ENCODE results near the gene DNM2.
A peak's percentile ranks its signal among the peaks of the same experiment; 100 is the strongest.

Gene DNM2

DNA sequence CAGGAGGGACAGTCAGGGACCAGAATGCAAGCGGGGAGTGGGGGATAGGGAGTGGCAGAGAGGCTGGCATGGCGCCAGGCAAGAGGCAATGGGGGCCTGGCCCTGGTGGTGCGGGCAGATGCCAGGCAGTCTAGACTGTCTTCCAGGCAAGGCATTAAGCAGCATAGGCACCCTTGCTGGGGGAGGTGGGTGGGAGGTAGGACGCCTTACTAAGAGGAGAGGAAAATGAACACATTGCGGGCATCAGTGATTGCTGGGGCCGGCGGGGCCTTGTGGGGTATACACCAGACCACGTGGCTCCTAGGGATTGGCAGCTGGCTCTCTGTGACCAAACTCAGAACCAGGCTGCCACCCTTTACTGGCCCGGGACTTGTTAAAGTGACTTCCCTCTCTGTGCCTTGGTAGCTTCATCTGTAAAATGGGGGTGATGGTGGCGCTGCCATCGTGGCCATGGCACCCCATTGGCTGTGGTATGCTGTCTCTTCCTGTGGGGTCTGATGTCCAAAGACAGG lies 46.0 kb downstream of the DNM2 start:
- in situ Hi-C loops (cut with HindIII; ENCODE audit: low pct_ligation_motif_present, low pct_unique_long_range_greater_than_20kb, low sequenced_read_pairs), result no loop called here
- no peak for DNase-seq

DNA sequence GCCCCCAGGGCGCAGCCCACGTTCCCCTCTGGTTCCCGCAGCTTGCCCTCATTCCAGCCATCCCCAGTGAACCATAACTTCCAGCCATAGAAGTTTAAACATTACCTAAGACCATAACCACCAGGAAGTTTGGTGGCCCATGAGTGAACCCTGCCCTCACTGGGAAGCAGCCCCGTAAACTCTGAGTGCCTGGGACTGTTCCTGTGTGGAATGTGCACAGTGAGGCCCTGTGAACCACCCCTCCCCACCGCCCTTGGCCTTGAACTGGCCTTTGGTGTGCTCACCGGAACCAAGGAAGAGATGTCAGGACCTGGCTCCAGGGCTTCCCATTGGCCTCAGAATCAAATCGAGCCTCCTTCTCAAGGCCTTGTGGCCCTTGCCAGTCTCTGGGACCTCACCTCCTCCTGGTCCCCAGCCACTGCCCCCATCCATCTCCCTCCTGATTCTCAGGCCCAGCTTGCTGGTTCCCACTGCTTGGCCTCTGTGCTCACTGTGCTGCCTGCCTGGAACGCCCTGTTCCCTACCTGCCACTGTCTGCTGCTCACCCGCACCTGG lies 46.5 kb downstream of the DNM2 start:
- peak; percentile 92 for DNase-seq
- in situ Hi-C loops (cut with HindIII; ENCODE audit: low pct_ligation_motif_present, low pct_unique_long_range_greater_than_20kb, low sequenced_read_pairs), result no loop called here

- no peak for DNase-seq
- in situ Hi-C loops (cut with HindIII; ENCODE audit: low pct_ligation_motif_present, low pct_unique_long_range_greater_than_20kb, low sequenced_read_pairs), result no loop called here
These were observed 48.3 kb downstream of the DNM2 start for GRCh38 chr19:10766049-10766623.

GRCh38 chr19:10766671-10767201 lies 48.9 kb downstream of the DNM2 start:
- in situ Hi-C loops (cut with HindIII; ENCODE audit: low pct_ligation_motif_present, low pct_unique_long_range_greater_than_20kb, low sequenced_read_pairs), result no loop called here
- peak; percentile 28 for DNase-seq

DNA sequence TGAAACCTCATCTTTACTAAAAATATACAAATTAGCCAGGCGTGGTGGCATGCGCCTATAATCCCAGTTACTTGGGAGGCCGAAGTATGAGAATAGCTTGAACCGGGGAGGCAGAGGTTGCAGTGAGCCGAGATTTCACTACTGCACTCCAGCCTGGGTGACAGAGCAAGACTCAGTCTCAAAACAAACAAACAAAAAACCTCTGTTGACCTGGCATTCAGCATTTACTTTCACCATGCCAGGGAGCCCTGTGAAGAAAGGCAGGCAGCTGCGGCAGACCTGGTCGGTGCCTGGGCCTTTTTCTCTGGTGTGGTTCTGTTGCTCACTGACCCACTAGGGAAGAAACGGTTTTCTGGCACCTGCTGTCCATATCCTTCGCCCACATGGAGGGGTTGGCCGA lies 49.8 kb downstream of the DNM2 start:
- in situ Hi-C loops (cut with HindIII; ENCODE audit: low pct_ligation_motif_present, low pct_unique_long_range_greater_than_20kb, low sequenced_read_pairs), result no loop called here
- no peak for DNase-seq

- in situ Hi-C loops (cut with HindIII; ENCODE audit: low pct_ligation_motif_present, low pct_unique_long_range_greater_than_20kb, low sequenced_read_pairs), result no loop called here
- no peak for DNase-seq
These were observed 50.5 kb downstream of the DNM2 start for GRCh38 chr19:10768369-10768768.

DNA sequence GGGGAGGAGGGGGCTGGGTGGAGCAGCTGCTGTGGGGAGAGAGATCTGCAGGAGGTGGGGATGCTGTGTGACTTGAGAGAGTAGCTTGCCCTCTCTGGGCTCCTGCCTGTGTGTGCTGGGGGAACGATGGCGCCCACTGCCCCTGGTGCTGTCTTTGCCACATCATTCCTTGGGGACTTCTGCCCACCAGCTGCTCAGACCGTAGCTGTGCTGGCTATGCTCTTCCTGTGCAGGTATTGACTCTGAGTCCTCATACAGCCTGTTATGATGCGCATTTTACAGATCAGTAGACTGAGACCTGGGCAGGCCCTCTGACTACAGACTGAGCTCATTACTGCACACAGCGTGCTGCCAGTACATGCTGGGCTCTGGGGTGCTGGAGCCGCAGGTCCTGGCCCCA lies 51.1 kb downstream of the DNM2 start:
- in situ Hi-C loops (cut with HindIII; ENCODE audit: low pct_ligation_motif_present, low pct_unique_long_range_greater_than_20kb, low sequenced_read_pairs), result no loop called here
- no peak for DNase-seq

- in situ Hi-C loops (cut with HindIII; ENCODE audit: low pct_ligation_motif_present, low pct_unique_long_range_greater_than_20kb, low sequenced_read_pairs), result no loop called here
- peak; percentile 54 for DNase-seq
These were observed 51.9 kb downstream of the DNM2 start for GRCh38 chr19:10769533-10770491.

- DNase-seq, result no peak
- in situ Hi-C loops (cut with HindIII; ENCODE audit: low pct_ligation_motif_present, low pct_unique_long_range_greater_than_20kb, low sequenced_read_pairs), result no loop called here
These were observed 56.1 kb downstream of the DNM2 start for GRCh38 chr19:10773969-10774368.

- DNase-seq, result no peak
- in situ Hi-C loops (cut with HindIII; ENCODE audit: low pct_ligation_motif_present, low pct_unique_long_range_greater_than_20kb, low sequenced_read_pairs), result no loop called here
These were observed 57.0 kb downstream of the DNM2 start for GRCh38 chr19:10774893-10775292.

DNA sequence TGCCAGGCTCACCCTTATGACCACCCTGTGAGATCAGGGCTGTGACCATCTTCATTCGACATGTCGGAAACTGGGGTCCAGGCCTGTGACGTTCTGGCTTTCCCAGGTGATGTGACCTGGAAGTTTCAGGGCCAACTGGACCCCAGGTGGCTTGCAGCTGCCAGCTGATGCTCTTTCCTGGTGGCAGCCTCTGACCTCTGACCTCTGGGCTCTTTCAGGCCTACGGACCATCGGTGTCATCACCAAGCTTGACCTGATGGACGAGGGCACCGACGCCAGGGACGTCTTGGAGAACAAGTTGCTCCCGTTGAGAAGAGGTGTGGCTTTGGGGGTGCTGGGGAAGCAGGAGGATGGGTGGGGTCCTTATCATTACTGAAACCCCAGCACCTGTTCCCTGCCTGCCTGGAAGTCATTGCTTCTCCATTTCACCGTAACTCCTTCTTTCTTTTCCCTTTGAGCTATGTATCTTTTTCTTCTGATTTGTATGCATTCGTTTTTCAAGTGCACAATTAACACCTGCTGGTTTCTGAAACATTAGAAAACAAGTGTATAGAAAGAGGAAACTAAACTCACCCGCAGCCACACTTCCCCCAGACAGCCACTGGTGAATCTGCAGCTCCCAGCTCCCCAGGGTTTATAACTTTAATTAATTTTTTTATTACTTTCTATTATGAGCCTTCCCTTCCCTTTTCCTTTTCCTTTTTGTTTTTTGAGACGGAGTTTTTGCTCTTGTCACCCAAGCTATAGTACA lies 59.2 kb downstream of the DNM2 start:
- in situ Hi-C loops (cut with HindIII; ENCODE audit: low pct_ligation_motif_present, low pct_unique_long_range_greater_than_20kb, low sequenced_read_pairs), result no loop called here

GRCh38 chr19:10780368-10780767 lies 62.5 kb downstream of the DNM2 start:
- no peak for DNase-seq
- in situ Hi-C loops (cut with HindIII; ENCODE audit: low pct_ligation_motif_present, low pct_unique_long_range_greater_than_20kb, low sequenced_read_pairs), result no loop called here

More for the DNA sequence above, 59.2 kb downstream of the DNM2 start:
- no peak for DNase-seq

DNA sequence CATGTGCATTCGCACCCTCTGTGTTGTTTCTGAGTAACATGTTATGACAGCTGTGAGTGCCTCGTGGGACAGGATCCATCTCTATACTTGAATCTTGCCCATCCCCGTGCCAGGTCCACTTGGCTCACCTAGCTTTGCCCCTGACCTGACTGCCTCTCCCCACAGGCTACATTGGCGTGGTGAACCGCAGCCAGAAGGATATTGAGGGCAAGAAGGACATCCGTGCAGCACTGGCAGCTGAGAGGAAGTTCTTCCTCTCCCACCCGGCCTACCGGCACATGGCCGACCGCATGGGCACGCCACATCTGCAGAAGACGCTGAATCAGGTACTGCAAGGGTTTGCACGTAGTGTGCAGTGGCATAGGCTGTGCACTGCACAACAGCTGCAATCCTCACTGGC lies 64.9 kb downstream of the DNM2 start:
- in situ Hi-C loops (cut with HindIII; ENCODE audit: low pct_ligation_motif_present, low pct_unique_long_range_greater_than_20kb, low sequenced_read_pairs), result no loop called here
- DNase-seq, result no peak

GRCh38 chr19:10784257-10784656 lies 66.4 kb downstream of the DNM2 start:
- in situ Hi-C loops (cut with HindIII; ENCODE audit: low pct_ligation_motif_present, low pct_unique_long_range_greater_than_20kb, low sequenced_read_pairs), result no loop called here
- DNase-seq, result no peak

- in situ Hi-C loops (cut with HindIII; ENCODE audit: low pct_ligation_motif_present, low pct_unique_long_range_greater_than_20kb, low sequenced_read_pairs), result no loop called here
- no peak for DNase-seq
These were observed 70.3 kb downstream of the DNM2 start for GRCh38 chr19:10788146-10788545.

DNA sequence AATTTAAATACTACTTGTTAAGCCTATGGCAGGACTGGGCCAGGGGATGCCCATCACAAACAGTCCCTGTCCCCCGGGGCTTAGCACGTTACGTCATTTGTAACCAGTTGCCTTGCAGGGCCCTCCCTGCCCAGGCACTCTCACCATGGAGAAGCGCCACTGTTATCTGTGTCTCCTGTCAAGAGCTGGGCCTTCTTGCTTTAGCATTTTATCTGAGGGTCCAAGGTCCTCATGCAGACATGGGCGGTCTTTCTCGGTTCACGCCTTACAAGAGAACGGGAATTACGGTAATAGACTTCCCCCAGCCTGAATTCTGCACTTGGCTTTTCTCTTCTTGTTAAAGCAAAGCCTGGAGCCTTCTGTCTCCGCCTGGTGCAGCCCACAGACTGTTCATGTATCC lies 72.0 kb downstream of the DNM2 start:
- in situ Hi-C loops (cut with HindIII; ENCODE audit: low pct_ligation_motif_present, low pct_unique_long_range_greater_than_20kb, low sequenced_read_pairs), result no loop called here
- DNase-seq, result no peak

- in situ Hi-C loops (cut with HindIII; ENCODE audit: low pct_ligation_motif_present, low pct_unique_long_range_greater_than_20kb, low sequenced_read_pairs), result no loop called here
- DNase-seq, result no peak
These were observed 78.8 kb downstream of the DNM2 start for GRCh38 chr19:10796653-10797052.

GRCh38 chr19:10797078-10797477 lies 79.2 kb downstream of the DNM2 start:
- in situ Hi-C loops (cut with HindIII; ENCODE audit: low pct_ligation_motif_present, low pct_unique_long_range_greater_than_20kb, low sequenced_read_pairs), result no loop called here
- no peak for DNase-seq
